HG03575 (cell line): ENCODE data around the gene ARAP2.

Source experiments
- ATAC-seq: cut with Tn5 transposase; IDR thresholded peaks from one replicate; pipeline ENCODE4 v1.9.1; 2021; ENCODE audit not compliant: unreplicated experiment, insufficient number of reproducible peaks, low FRiP score; ENCODE audit errors: extremely low read depth

ARAP2 gene

GRCh38 chr4:36078319-36078718 lies 166.0 kb downstream of the ARAP2 start:
- ATAC-seq: no peak

GRCh38 chr4:36072529-36072928 lies 171.8 kb downstream of the ARAP2 start:
- ATAC-seq: no peak

DNA sequence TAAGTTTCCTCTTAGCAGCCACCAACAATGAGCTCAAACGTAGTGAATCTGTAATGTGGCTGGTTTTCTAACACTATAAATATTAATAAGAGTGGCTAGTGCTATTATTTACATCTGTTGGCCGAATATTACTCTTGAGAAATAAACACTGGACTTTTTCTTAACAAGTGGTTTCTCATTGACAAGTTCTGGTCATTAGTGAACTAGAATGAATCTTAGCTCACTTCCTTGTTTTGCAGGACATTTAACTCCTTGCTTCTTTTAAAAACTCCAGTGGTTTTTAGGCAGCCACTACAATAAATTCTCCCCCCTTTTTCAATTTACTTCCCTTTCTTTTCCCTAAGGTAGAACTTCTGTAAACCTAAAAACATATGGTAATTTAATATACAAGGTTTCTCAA lies 177.2 kb downstream of the ARAP2 start:
- ATAC-seq: no peak

DNA sequence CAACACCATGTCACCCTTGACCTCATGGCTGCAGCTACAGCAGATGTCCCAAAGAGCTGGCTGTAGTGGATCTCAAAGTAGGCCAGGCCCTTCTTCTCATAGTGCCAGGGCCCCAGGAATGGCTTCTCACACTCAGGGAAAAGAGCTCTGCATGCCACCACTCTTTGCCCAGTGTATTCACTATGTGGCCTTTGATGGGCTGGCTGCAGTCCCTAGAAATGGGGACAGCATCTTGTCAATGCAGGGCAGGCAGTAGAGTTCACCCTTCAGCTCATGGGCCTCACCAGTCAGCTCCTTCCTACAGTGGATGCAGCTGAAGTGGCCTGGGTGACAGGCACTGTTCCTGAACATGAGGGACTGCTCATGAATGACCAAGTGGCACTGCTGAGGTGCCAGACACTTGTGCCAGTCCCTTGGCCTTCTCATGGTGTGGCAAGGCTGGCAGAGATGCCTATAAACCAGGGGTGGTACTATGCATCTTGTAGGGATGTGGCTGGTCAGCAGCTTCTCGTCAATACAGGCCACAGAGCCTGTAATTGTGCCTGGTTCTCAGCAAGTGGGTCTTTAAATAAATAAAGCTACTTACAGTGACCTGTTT lies 178.9 kb downstream of the ARAP2 start:
- no peak for ATAC-seq

GRCh38 chr4:36064117-36064516 lies 180.2 kb downstream of the ARAP2 start:
- ATAC-seq: no peak

DNA sequence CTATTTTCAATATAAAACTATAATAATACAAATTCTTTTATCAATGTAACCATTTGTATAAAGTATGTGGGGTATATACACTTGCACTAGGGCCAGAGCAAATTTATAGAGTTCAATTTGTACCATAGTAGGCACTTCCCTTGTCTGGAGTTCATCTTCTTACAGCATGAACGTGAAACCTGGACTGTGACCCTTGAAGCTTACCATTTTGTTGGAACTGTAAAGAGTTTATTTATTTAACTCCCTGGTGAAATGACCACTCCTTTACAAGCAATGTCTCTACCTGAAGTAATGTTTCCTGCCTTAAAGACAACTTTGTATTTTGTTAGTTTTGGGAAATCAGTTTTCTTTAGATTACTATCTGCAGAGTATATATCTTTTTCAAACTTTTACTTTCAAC lies 188.2 kb downstream of the ARAP2 start:
- ATAC-seq: no peak

GRCh38 chr4:36054694-36055422 lies 189.5 kb downstream of the ARAP2 start:
- no peak for ATAC-seq

DNA sequence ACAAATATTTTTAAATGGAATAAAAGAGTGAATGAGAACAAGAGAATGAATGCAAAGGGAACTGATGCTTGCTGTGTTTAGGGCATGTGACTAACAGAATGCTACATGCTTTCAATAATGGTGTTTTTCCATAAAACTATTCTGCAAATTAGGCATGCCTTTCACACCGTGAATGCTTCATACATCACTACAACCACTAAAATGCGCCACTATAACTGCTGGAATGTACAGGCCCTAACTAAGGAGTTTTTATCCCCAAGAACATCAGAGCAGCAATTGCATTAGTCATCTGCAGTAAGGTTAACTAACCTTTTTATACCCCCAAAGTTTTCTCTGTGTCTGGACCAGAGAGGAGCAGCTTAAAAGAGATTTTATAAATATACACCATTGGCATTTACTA lies 190.4 kb downstream of the ARAP2 start:
- ATAC-seq: no peak

DNA sequence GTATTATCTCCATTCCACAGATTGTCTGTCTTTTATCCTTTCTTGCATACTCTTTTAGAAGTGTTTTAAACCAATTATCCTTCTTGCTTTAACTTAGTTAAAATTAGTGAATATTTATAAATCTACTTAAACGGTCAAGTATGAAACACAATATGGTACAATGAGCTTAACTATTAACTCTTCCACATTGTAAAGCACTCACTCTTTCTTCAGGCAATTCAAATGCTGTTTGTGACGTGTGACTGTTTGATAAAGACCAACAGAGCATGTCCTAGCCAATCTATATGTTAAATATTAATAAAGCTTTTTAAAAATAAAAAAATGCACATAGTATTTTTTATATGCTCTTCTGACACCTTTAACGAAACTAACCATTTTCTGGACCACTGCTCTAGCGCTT lies 192.7 kb downstream of the ARAP2 start:
- no peak for ATAC-seq

GRCh38 chr4:36046026-36046425 lies 198.3 kb downstream of the ARAP2 start:
- no peak for ATAC-seq

DNA sequence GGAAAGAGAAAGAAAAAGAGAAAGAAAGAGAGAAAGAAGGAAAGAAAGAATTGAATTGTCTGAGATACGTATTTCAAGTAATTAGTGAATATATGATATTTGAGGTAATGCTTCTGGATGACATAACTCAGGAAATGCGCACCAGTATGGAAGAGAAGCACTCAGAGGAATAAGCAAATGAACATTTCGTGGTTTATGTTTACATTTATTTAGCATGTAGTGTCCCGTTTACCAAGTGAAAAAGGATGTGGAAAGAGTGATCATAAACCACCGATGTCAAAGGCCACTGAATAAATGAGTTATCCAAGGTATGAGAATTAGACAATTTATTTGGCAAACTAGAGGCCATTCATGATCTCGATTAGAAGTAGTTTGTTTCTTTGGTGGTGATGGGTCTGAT lies 200.4 kb downstream of the ARAP2 start:
- ATAC-seq: no peak

GRCh38 chr4:36043241-36043640 lies 201.1 kb downstream of the ARAP2 start:
- no peak for ATAC-seq

- no peak for ATAC-seq
Observed at GRCh38 chr4:36042122-36042970, 202.0 kb downstream of the ARAP2 start.

- no peak for ATAC-seq
Observed at GRCh38 chr4:36041340-36041739, 203.0 kb downstream of the ARAP2 start.

DNA sequence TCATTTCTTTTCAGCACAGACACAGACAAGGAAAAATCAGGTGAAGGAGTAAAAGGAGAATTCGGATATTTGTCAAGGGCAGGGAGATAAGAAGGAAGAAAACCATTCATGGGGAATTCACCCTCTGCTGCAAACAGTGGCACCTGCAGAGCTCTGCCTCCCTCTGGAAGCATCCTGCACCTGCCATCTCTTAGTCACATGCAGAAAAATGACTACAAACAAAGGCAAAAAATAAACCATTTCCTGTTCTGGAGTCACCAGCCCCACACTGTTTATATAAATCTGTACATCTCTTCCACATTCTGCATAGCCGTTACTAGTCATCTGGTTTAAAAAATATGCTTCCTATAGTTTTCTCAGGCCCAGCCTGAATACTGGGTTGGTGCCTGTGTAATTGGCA lies 205.3 kb downstream of the ARAP2 start:
- no peak for ATAC-seq

DNA sequence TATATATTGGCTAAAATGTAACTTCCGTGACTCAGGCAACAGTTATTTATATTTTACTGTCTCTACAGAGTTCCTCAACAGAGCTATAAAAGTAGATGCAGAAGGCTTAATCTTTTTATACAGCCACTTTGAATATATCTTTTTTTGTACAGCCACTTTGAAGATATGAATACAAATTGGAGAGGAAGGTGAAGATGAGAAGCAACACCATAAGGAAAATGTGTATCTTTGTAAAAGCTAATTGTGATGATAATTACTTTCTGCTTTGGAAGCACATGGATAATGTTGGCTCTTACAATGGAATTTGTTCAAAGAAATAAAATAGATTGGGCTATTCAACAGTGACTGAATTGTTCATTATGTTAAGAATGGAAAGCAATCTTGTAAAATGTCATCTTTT lies 205.8 kb downstream of the ARAP2 start:
- ATAC-seq: no peak

- ATAC-seq: no peak
Observed at GRCh38 chr4:36037127-36037526, 207.2 kb downstream of the ARAP2 start.

DNA sequence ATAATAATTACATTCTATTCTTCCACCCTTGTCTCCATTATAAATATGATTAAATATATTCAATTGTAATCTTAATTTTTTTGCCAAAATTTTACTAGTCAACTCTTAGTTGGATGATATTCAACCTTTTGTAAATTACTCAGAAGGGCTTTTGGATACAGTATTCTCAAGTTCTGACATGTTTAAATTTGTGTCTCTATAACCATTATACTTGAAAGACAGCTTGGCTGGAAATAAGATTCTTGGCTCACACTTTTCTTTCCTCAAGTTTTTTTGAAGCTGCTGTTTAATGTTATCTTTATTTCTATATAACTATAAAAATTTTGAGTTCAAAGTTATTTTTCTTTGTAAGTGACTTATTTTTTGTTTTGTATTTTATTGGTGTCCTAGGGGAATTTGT lies 214.4 kb downstream of the ARAP2 start:
- no peak for ATAC-seq

GRCh38 chr4:36027203-36027602 lies 217.1 kb downstream of the ARAP2 start:
- no peak for ATAC-seq

GRCh38 chr4:36026348-36026880 lies 217.9 kb downstream of the ARAP2 start:
- no peak for ATAC-seq
